Measurements from ENCODE around the gene FYTTD1.

DNA sequence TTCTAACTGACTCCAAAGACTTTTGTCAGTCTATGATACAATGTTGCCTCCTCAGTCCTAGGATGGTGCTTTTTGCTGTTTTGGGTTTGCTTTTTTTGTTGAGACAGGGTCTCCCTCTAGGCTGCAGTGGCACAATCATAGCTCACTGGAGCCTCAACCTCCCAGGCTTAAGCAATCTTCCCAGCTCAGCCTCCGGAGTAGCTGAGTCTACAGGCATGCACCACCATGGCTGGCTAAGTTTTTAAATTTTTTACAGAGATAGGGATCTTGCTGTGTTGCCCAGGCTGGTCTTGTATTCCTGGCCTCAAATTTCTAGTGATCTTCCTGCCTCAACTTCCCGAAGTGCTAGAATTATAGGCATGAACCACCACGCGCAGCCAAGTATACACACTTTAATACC lies 35.4 kb upstream of the FYTTD1 start:
- TF ChIP-seq, protein P1, sequence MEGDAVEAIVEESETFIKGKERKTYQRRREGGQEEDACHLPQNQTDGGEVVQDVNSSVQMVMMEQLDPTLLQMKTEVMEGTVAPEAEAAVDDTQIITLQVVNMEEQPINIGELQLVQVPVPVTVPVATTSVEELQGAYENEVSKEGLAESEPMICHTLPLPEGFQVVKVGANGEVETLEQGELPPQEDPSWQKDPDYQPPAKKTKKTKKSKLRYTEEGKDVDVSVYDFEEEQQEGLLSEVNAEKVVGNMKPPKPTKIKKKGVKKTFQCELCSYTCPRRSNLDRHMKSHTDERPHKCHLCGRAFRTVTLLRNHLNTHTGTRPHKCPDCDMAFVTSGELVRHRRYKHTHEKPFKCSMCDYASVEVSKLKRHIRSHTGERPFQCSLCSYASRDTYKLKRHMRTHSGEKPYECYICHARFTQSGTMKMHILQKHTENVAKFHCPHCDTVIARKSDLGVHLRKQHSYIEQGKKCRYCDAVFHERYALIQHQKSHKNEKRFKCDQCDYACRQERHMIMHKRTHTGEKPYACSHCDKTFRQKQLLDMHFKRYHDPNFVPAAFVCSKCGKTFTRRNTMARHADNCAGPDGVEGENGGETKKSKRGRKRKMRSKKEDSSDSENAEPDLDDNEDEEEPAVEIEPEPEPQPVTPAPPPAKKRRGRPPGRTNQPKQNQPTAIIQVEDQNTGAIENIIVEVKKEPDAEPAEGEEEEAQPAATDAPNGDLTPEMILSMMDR (IDR thresholded peaks at IDR 0.05), result no peak
- no peak for TF ChIP-seq EP300 (IDR thresholded peaks at IDR 0.05; ENCODE audit: low read depth)
- TF ChIP-seq POLR2AphosphoS5 (IDR thresholded peaks at IDR 0.05), result no peak
